Fibroblast of lung (primary cell): Measurements from ENCODE around the gene PPP1R11. TPM values are rescaled to one million over a fixed set of nuclear protein-coding genes. Genes with fewer than 3 reads are reported as not detected.

Source experiments
- DNase-seq, 2 donors: peaks; one replicate each; pipeline versions ENCODE4 v3.0.0 to v3.0.0-alpha.2; 2010; ENCODE audit warnings: low read depth in 2 of 2
- H2AFZ ChIP-seq: 2 replicates; pipeline ENCODE4 v1.5.1; 2012; ENCODE audit warnings: low read length, control low read depth, inconsistent platforms
- H3K27ac ChIP-seq: 2 replicates; pipeline ENCODE4 v1.5.1; 2011; ENCODE audit warnings: low read length, control low read depth; ENCODE audit not compliant: insufficient read depth
- H3K27me3 ChIP-seq: 2 replicates; pipeline ENCODE4 v1.5.1; 2011; ENCODE audit warnings: mild to moderate bottlenecking, low read length; ENCODE audit not compliant: control insufficient read depth, insufficient read depth
- H3K36me3 ChIP-seq: 2 replicates; pipeline ENCODE4 v1.5.1; 2011; ENCODE audit warnings: low read length; ENCODE audit not compliant: control insufficient read depth, insufficient read depth
- H3K4me1 ChIP-seq: 2 replicates; pipeline ENCODE4 v1.5.1; 2011; ENCODE audit warnings: low read length; ENCODE audit not compliant: control insufficient read depth, insufficient read depth; ENCODE audit errors: extremely low read depth
- H3K4me2 ChIP-seq: 2 replicates; pipeline ENCODE4 v1.5.1; 2011; ENCODE audit warnings: low read length, control low read depth; ENCODE audit not compliant: insufficient read depth; ENCODE audit errors: extremely low read depth
- H3K4me3 ChIP-seq, 4 experiments: fragments of 200-600 bp in 1 of 4; sonication (generic) in 1 of 4; replicated peaks in 1 of 4; 2 replicates each; pipeline ENCODE4 v1.5.1; 2011 to 2016; ENCODE audit warnings: low read length in 4 of 4, low read depth in 3 of 4, mild to moderate bottlenecking in 3 of 4, control low read depth in 2 of 4, inconsistent platforms in 1 of 4, mixed read lengths in 1 of 4; ENCODE audit not compliant: insufficient read depth in 1 of 4; ENCODE audit errors: control extremely low read depth in 1 of 4
- H3K79me2 ChIP-seq: 2 replicates; pipeline ENCODE4 v1.5.1; 2012; ENCODE audit warnings: mild to moderate bottlenecking, low read length, inconsistent platforms; ENCODE audit not compliant: control insufficient read depth, insufficient read depth
- H3K9ac ChIP-seq: 2 replicates; pipeline ENCODE4 v1.5.1; 2011; ENCODE audit warnings: mild to moderate bottlenecking, low read length, control low read depth; ENCODE audit not compliant: insufficient read depth
- H3K9me3 ChIP-seq: 2 replicates; pipeline ENCODE4 v1.5.1; 2012; ENCODE audit warnings: low read depth, low read length; ENCODE audit not compliant: control insufficient read depth, insufficient read depth
- H4K20me1 ChIP-seq: 2 replicates; pipeline ENCODE4 v1.5.1; 2011; ENCODE audit warnings: low read length; ENCODE audit not compliant: control insufficient read depth, insufficient read depth; ENCODE audit errors: extremely low read depth
- EZH2 ChIP-seq: IDR thresholded peaks from 2 replicates; pipeline ENCODE4 v1.5.1; 2012; ENCODE audit warnings: low read length, control low read depth, mild to moderate bottlenecking; ENCODE audit errors: missing control alignments
- polyA plus RNA-seq, 2 donors: library from polyadenylated mRNA; depleted of rRNA in 1 of 2; stranded (reverse) in 1 of 2; unstranded in 1 of 2; fragments of >200 nt; gene quantifications; 2 replicates each; pipeline ENCODE4 v1.2.1, GENCODE V29; 2011 to 2012; ENCODE audit warnings: missing spikeins in 1 of 2
- total RNA-seq: library from RNA; depleted of rRNA; stranded (reverse); fragments of >200 nt; gene quantifications from 2 replicates; pipeline ENCODE4 v1.2.1, GENCODE V29; 2014
- TF ChIP-seq, protein P1 (sequence below), 2 donors: IDR thresholded peaks in 1 of 2; conservative IDR thresholded peaks in 1 of 2; 1 replicate in 1 of 2; 2 replicates in 1 of 2; pipeline ENCODE4 v1.5.1; 2011 to 2012; ENCODE audit warnings: low read length in 2 of 2, control low read depth in 1 of 2, inconsistent platforms in 1 of 2, low read depth in 1 of 2, mild to moderate bottlenecking in 1 of 2

Gene PPP1R11
- total and polyA plus RNA-seq, 2 donors (not counting 1 experiment from before 2014, with no cell fraction given): 16.8 to 53.6 TPM

DNA sequence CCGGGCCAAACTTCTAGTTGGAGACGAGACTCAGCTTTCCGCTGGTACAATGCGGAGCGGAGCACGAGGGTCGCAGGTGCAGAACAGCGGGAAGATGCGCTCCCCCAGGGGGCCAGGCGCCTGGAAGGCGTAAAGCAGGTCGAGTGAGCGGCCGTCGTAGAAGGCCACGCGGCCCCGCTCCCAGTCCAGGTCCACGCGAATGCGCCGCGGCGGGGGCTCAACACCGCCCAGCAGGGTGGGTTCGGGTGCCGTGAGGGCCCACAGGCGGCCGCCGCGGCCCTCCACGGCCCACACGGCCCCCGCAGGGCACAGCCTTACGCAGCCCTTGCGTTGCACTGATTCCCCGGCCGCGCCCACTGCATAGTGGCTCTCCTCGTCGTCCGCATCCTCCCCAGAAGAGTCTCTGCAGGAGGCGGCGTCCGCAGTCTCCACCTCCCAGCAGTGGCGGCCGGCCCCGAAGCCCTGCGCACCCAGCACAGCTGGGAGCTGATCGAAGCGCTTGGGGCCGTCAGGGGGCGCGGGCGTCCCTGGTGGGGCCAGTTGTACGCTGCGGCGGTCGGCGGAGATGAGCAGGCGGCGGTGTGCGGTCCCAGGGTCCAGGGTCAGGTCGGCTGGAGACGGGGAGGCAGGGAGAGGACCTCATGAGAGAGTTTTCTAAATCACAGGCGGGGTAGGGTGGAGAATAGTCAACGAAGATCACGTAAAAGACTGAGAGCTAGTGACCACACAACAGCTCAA lies 4.3 kb downstream of the PPP1R11 start:
- H3K27me3 ChIP-seq: peaks cover 52% of the 10 kb centered on the region
- TF ChIP-seq, protein P1, sequence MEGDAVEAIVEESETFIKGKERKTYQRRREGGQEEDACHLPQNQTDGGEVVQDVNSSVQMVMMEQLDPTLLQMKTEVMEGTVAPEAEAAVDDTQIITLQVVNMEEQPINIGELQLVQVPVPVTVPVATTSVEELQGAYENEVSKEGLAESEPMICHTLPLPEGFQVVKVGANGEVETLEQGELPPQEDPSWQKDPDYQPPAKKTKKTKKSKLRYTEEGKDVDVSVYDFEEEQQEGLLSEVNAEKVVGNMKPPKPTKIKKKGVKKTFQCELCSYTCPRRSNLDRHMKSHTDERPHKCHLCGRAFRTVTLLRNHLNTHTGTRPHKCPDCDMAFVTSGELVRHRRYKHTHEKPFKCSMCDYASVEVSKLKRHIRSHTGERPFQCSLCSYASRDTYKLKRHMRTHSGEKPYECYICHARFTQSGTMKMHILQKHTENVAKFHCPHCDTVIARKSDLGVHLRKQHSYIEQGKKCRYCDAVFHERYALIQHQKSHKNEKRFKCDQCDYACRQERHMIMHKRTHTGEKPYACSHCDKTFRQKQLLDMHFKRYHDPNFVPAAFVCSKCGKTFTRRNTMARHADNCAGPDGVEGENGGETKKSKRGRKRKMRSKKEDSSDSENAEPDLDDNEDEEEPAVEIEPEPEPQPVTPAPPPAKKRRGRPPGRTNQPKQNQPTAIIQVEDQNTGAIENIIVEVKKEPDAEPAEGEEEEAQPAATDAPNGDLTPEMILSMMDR (conservative IDR thresholded peaks at IDR 0.05 in 1 of 2, IDR thresholded peaks at IDR 0.05 in 1 of 2; ENCODE audit: low read depth in 1 of 2, low read length in 2 of 2): no peak
- no peak for TF ChIP-seq EZH2
- no peaks in the 10 kb centered on the region for H4K20me1 ChIP-seq
- no peak overlapping the region for H2AFZ ChIP-seq
- H3K9me3 ChIP-seq: no peaks in the 10 kb centered on the region
- H3K9ac ChIP-seq: no peak overlapping the region
- H3K79me2 ChIP-seq: peaks cover 14% of the 10 kb centered on the region
- peak overlapping the region; percentile 75 for H3K4me2 ChIP-seq
- H3K4me3 ChIP-seq: no peak overlapping the region
- peaks cover 7% of the 10 kb centered on the region for H3K4me1 ChIP-seq
- H3K36me3 ChIP-seq: no peaks in the 10 kb centered on the region
- H3K27ac ChIP-seq: no peak overlapping the region
- peak; percentile 30 to 40 for DNase-seq

DNA sequence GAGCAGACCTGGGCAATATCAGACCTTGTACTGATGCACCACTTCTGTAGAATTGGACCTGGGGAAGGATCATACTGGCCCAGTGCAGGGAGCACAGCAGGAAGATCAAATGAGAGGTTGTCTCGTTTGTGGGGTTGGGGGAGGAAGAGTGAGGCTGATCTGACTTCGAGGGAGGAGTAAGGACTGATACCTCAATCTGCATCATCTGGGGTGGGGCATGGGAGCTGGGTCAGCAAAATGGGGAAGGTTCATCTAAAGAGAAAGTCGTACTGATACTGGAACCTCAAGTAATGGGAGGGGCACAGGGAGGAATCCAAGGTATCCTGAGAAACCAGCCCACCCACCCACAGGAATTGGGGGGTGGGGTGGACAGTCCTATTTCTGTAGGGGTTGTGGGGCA lies 4.9 kb downstream of the PPP1R11 start:
- no peak overlapping the region for H3K4me3 ChIP-seq
- no peaks in the 10 kb centered on the region for H4K20me1 ChIP-seq
- no peak for DNase-seq
- H3K79me2 ChIP-seq: peaks cover 14% of the 10 kb centered on the region
- H3K27me3 ChIP-seq: peaks cover 58% of the 10 kb centered on the region
- TF ChIP-seq, protein P1 (conservative IDR thresholded peaks at IDR 0.05 in 1 of 2, IDR thresholded peaks at IDR 0.05 in 1 of 2; ENCODE audit: low read depth in 1 of 2, low read length in 2 of 2): no peak
- no peak for TF ChIP-seq EZH2
- no peak overlapping the region for H2AFZ ChIP-seq
- H3K27ac ChIP-seq: no peak overlapping the region
- no peaks in the 10 kb centered on the region for H3K36me3 ChIP-seq
- H3K4me2 ChIP-seq: no peak overlapping the region
- H3K9ac ChIP-seq: no peak overlapping the region
- peaks cover 7% of the 10 kb centered on the region for H3K4me1 ChIP-seq
- no peaks in the 10 kb centered on the region for H3K9me3 ChIP-seq

DNA sequence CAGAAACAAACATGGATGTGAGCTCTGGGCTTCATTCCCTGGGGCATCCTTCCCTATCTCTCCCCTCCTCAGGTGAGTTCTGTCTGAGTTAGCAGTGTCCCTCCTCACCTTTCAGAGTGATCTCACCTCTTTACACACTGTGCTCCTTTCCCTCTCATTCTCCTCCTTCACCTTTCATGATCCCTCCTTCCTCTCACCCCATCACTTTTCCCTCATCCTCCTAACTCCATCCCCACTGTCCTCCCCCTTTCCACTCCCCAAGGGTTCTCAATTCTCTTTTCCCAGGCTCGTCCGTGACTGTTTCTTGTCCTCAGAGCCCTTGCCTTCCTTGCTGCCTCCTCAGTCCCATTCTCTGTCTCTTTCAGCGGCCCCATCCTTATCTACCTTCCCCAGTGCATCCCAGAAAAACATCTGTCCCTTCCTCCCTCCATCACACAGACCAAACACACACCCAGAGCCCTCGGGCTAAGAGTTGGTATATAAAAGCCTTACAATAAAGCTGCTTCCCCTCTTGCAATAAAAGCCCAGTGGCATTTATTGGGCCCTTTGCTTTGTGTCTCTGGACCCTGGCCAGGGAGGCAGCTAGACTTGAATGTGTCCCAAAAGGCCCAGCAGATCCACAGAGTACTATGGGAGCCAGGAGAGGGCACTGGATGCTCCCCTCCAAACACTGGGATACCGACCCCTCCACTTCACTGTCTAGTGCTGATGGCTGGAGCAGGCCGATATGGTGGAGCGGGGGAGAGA lies 6.7 kb downstream of the PPP1R11 start:
- Histone ChIP-seq H4K20me1 (no peaks in the 10 kb centered on the region), H2AFZ (no peak overlapping the region), H3K9me3 (no peaks in the 10 kb centered on the region), H3K4me1 (peaks cover 2% of the 10 kb centered on the region), H3K27ac (no peak overlapping the region), H3K9ac (no peak overlapping the region), H3K4me3 (no peak overlapping the region), H3K36me3 (no peaks in the 10 kb centered on the region), H3K27me3 (peaks cover 72% of the 10 kb centered on the region), H3K4me2 (no peak overlapping the region), H3K79me2 (no peaks in the 10 kb centered on the region)
- DNase-seq: no peak
- no peak for TF ChIP-seq EZH2
- TF ChIP-seq, protein P1 (conservative IDR thresholded peaks at IDR 0.05 in 1 of 2, IDR thresholded peaks at IDR 0.05 in 1 of 2; ENCODE audit: low read depth in 1 of 2, low read length in 2 of 2): no peak
